Measurements from ENCODE around the gene MXRA8. TPM values are rescaled to one million over a fixed set of nuclear protein-coding genes. Genes with fewer than 3 reads are reported as not detected.

The MXRA8 gene
- total RNA-seq, 4 donors from 2014 or later, result 78.2 to 147 (median 83.3) TPM

- TF ChIP-seq CTCF (IDR thresholded peaks at IDR 0.05), result no peak
- no peak for DNase-seq (ENCODE audit: low spot score)
- no peak for ATAC-seq (ENCODE audit: low FRiP score)
These were observed 43.9 kb upstream of the MXRA8 start for GRCh38 chr1:1402072-1402900.

- DNase-seq (ENCODE audit: low spot score), result no peak
- TF ChIP-seq CTCF (IDR thresholded peaks at IDR 0.05), result no peak
- no peak for ATAC-seq (ENCODE audit: low FRiP score)
These were observed 43.2 kb upstream of the MXRA8 start for GRCh38 chr1:1401457-1402010.

- no peak for DNase-seq (ENCODE audit: low spot score)
- no peak for ATAC-seq (ENCODE audit: low FRiP score)
- no peak for TF ChIP-seq CTCF (IDR thresholded peaks at IDR 0.05)
These were observed 42.5 kb upstream of the MXRA8 start for GRCh38 chr1:1400576-1401456.

- DNase-seq (ENCODE audit: low spot score) (no peak), ATAC-seq (ENCODE audit: low FRiP score) (no peak)
- TF ChIP-seq CTCF (IDR thresholded peaks at IDR 0.05), result no peak
These were observed 41.7 kb upstream of the MXRA8 start for GRCh38 chr1:1399872-1400575.

- DNase-seq (ENCODE audit: low spot score) (peak; percentile 81), ATAC-seq (ENCODE audit: low FRiP score) (peak; percentile 98)
- TF ChIP-seq CTCF (IDR thresholded peaks at IDR 0.05), result no peak
These were observed 41.0 kb upstream of the MXRA8 start, which contains the start of gene CCNL2 for GRCh38 chr1:1399187-1399871. CCNL2 (minus strand) TSS chr1:1399335; CDS start chr1:1399306, 29 bp downstream.

GRCh38 chr1:1398677-1399186, 40.4 kb upstream of the MXRA8 start:
- no peak for TF ChIP-seq CTCF (IDR thresholded peaks at IDR 0.05)
- ATAC-seq (ENCODE audit: low FRiP score), result no peak
- no peak for DNase-seq (ENCODE audit: low spot score)
